ENCODE measurements around the gene CCDC171. TPM values are rescaled to one million over a fixed set of nuclear protein-coding genes. Genes with fewer than 3 reads are reported as not detected.

Gene CCDC171
- total RNA-seq, 4 donors from 2014 or later: 1.1 to 5.1 (median 3.6) TPM

- Histone ChIP-seq H3K4me1 (no peaks in the 10 kb centered on the region), H3K27ac (no peak overlapping the region), H3K4me3 (no peak overlapping the region), H3K9me3 (no peaks in the 10 kb centered on the region), H3K36me3 (no peaks in the 10 kb centered on the region), H3K27me3 (no peaks in the 10 kb centered on the region)
- intact Hi-C loops (cut with DNase I; ENCODE audit: low total_unique reads): no loop called here
- DNase-seq: no peak
- in situ Hi-C loops (cut with MboI; ENCODE audit: low pct_ligation_motif_present in 1 of 4, low pct_unique_long_range_greater_than_20kb in 1 of 4, low sequenced_read_pairs in 3 of 4): no loop called here
- TF ChIP-seq POLR2AphosphoS5 (IDR thresholded peaks at IDR 0.05) (no peak), CTCF (IDR thresholded peaks at IDR 0.05) (no peak)
- WGBS, 2 donors (ENCODE audit: low coverage in 1 of 2): 79 to 87% methylated on average over 2 of the region's 2 CpGs
These were observed 382.9 kb downstream of the CCDC171 start for GRCh38 chr9:15935661-15936305.

DNA sequence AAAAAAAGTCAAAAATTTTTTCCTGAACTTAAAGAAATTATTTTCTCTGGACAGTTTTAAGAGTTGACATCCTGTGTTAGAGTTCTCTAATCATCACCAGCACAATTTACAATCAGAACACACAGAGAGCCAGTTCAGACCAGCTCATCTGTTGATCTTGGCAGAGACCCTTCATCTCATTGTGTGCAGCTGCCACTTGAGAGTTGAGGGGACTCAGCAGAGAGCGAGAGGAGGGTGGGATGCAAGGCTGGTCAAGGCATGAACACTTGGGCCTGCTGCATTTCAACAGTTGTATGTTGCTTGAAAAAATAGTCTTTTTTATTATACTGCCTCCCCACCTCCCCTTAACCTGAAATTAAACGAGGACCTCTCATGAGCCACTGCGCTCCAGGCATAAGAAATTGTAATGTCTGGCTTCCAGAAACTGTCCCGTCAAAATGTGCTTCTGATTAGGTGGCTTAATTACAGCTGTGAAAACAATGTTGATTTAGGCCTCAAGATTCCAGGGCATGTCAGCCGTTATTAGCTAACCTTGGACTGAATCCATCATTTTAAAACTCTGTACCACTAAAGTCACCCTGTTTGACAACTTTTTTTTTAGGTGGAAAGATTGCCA, 383.6 kb downstream of the CCDC171 start:
- Histone ChIP-seq H3K27me3 (no peaks in the 10 kb centered on the region), H3K36me3 (no peaks in the 10 kb centered on the region), H3K9me3 (no peaks in the 10 kb centered on the region), H3K27ac (no peak overlapping the region), H3K4me1 (no peaks in the 10 kb centered on the region), H3K4me3 (no peak overlapping the region)
- intact Hi-C loops (cut with DNase I; ENCODE audit: low total_unique reads): no loop called here
- 60 to 70% methylated on average over 5 of the region's 5 CpGs for WGBS, 2 donors (ENCODE audit: low coverage in 1 of 2)
- no peak for TF ChIP-seq EP300 (IDR thresholded peaks at IDR 0.05; ENCODE audit: low read depth)
- TF ChIP-seq CTCF (IDR thresholded peaks at IDR 0.05): no peak
- TF ChIP-seq POLR2A (IDR thresholded peaks at IDR 0.05): no peak
- TF ChIP-seq POLR2AphosphoS5 (IDR thresholded peaks at IDR 0.05): no peak
- no peak for DNase-seq
- in situ Hi-C loops (cut with MboI; ENCODE audit: low pct_ligation_motif_present in 1 of 4, low pct_unique_long_range_greater_than_20kb in 1 of 4, low sequenced_read_pairs in 3 of 4): no loop called here

- in situ Hi-C loops (cut with MboI; ENCODE audit: low pct_ligation_motif_present in 1 of 4, low pct_unique_long_range_greater_than_20kb in 1 of 4, low sequenced_read_pairs in 3 of 4): no loop called here
These were observed 390.1 kb downstream of the CCDC171 start for GRCh38 chr9:15942831-15943424.

More at GRCh38 chr9:15942831-15943424, 390.1 kb downstream of the CCDC171 start:
- Histone ChIP-seq H3K27ac (no peak overlapping the region), H3K4me3 (no peak overlapping the region), H3K4me1 (no peaks in the 10 kb centered on the region), H3K27me3 (no peaks in the 10 kb centered on the region), H3K9me3 (no peaks in the 10 kb centered on the region), H3K36me3 (no peaks in the 10 kb centered on the region)
- TF ChIP-seq POLR2AphosphoS5 (IDR thresholded peaks at IDR 0.05) (no peak), CTCF (IDR thresholded peaks at IDR 0.05) (no peak), EP300 (IDR thresholded peaks at IDR 0.05; ENCODE audit: low read depth) (no peak), POLR2A (IDR thresholded peaks at IDR 0.05) (no peak)
- intact Hi-C loops (cut with DNase I; ENCODE audit: low total_unique reads): no loop called here
- DNase-seq: no peak
- 58 to 81% methylated on average over 3 of the region's 3 CpGs for WGBS, 2 donors (ENCODE audit: low coverage in 1 of 2)
